ENCODE results near the gene SPRYD3. TPM values are rescaled to one million over a fixed set of nuclear protein-coding genes. Genes with fewer than 3 reads are reported as not detected.
A peak's percentile ranks its signal among the peaks of the same experiment; 100 is the strongest.

SPRYD3 gene
- total RNA-seq, 3 donors from 2014 or later = 31.8 to 45.8 (median 36.3) TPM

- intact Hi-C loops (cut with DNase I; ENCODE audit: low total_unique reads) = no loop called here
- TF ChIP-seq, protein P1, sequence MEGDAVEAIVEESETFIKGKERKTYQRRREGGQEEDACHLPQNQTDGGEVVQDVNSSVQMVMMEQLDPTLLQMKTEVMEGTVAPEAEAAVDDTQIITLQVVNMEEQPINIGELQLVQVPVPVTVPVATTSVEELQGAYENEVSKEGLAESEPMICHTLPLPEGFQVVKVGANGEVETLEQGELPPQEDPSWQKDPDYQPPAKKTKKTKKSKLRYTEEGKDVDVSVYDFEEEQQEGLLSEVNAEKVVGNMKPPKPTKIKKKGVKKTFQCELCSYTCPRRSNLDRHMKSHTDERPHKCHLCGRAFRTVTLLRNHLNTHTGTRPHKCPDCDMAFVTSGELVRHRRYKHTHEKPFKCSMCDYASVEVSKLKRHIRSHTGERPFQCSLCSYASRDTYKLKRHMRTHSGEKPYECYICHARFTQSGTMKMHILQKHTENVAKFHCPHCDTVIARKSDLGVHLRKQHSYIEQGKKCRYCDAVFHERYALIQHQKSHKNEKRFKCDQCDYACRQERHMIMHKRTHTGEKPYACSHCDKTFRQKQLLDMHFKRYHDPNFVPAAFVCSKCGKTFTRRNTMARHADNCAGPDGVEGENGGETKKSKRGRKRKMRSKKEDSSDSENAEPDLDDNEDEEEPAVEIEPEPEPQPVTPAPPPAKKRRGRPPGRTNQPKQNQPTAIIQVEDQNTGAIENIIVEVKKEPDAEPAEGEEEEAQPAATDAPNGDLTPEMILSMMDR (IDR thresholded peaks at IDR 0.05) = no peak
- TF ChIP-seq POLR2AphosphoS5 (IDR thresholded peaks at IDR 0.05) (no peak), POLR2A (IDR thresholded peaks at IDR 0.05) (no peak)
- DNase-seq (ENCODE audit: low spot score in 2 of 2) = no peak
- H3K4me1 ChIP-seq = no peaks in the 10 kb centered on the region
- peak overlapping the region in 2 of 3 donors; percentile 24 to 47 for H3K4me3 ChIP-seq
- peak overlapping the region in 1 of 2 donors; percentile 72 for H3K27ac ChIP-seq
- no peaks in the 10 kb centered on the region for H3K27me3 ChIP-seq
- H3K9me3 ChIP-seq = no peaks in the 10 kb centered on the region
- H3K36me3 ChIP-seq = no peaks in the 10 kb centered on the region
These were observed 43.8 kb upstream of the SPRYD3 start for GRCh38 chr12:53122961-53123468.

- Histone ChIP-seq H3K36me3 (no peaks in the 10 kb centered on the region), H3K27me3 (no peaks in the 10 kb centered on the region), H3K4me1 (no peaks in the 10 kb centered on the region), H3K27ac (no peak overlapping the region), H3K9me3 (no peaks in the 10 kb centered on the region), H3K4me3 (no peak overlapping the region)
- intact Hi-C loops (cut with DNase I; ENCODE audit: low total_unique reads) = no loop called here
- DNase-seq (ENCODE audit: low spot score in 2 of 2) = no peak
- TF ChIP-seq POLR2AphosphoS5 (IDR thresholded peaks at IDR 0.05) (no peak), POLR2A (IDR thresholded peaks at IDR 0.05) (no peak)
- TF ChIP-seq, protein P1 (IDR thresholded peaks at IDR 0.05) = no peak
These were observed 41.7 kb upstream of the SPRYD3 start for GRCh38 chr12:53120685-53121525.

GRCh38 chr12:53118751-53119300 lies 39.6 kb upstream of the SPRYD3 start:
- no peak for TF ChIP-seq POLR2AphosphoS5 (IDR thresholded peaks at IDR 0.05)
- TF ChIP-seq POLR2A (IDR thresholded peaks at IDR 0.05) = no peak
- TF ChIP-seq, protein P1 (IDR thresholded peaks at IDR 0.05) = no peak
- no peaks in the 10 kb centered on the region for H3K36me3 ChIP-seq
- intact Hi-C loops (cut with DNase I; ENCODE audit: low total_unique reads) = no loop called here
- H3K4me3 ChIP-seq = no peak overlapping the region
- H3K4me1 ChIP-seq = no peaks in the 10 kb centered on the region
- no peaks in the 10 kb centered on the region for H3K9me3 ChIP-seq
- H3K27me3 ChIP-seq = no peaks in the 10 kb centered on the region
- DNase-seq (ENCODE audit: low spot score in 2 of 2) = no peak
- H3K27ac ChIP-seq = no peak overlapping the region

GRCh38 chr12:53115891-53116648 lies 36.9 kb upstream of the SPRYD3 start:
- Histone ChIP-seq H3K36me3 (no peaks in the 10 kb centered on the region), H3K4me3 (no peak overlapping the region), H3K9me3 (no peaks in the 10 kb centered on the region), H3K27ac (no peak overlapping the region), H3K4me1 (no peaks in the 10 kb centered on the region), H3K27me3 (no peaks in the 10 kb centered on the region)
- DNase-seq (ENCODE audit: low spot score in 2 of 2) = no peak
- no peak for TF ChIP-seq POLR2AphosphoS5 (IDR thresholded peaks at IDR 0.05)
- TF ChIP-seq, protein P1 (IDR thresholded peaks at IDR 0.05) = no peak
- no peak for TF ChIP-seq POLR2A (IDR thresholded peaks at IDR 0.05)
- intact Hi-C loops (cut with DNase I; ENCODE audit: low total_unique reads) = no loop called here
